K562 (cell line): ENCODE measurements around the gene TMEM139. TPM values are rescaled to one million over a fixed set of nuclear protein-coding genes. Genes with fewer than 3 reads are reported as not detected.

ENCODE experiments used
- ATAC-seq: fragments of 200-7000 bp; cut with Tn5 transposase; 3 replicates; pipeline ENCODE4 v1.9.1; 2020; ENCODE audit warnings: moderate library complexity
- BruUV-seq: library from RNA; stranded (reverse); fragments of 400-500 nt; replicated peaks from 2 replicates; lab custom pipeline; 2021; lab: Mats Ljungman, UMichigan
- CTCF ChIA-PET: fragments of 300-600 bp; formaldehyde crosslinking; extraction: SDS; loops from one replicate; lab custom pipeline; 2021; ENCODE audit warnings: low intra/inter-chr PET ratio; lab: Yijun Ruan, JAX
- POLR2A ChIA-PET: fragments of 300-600, 350-650 bp; sonication (Branson Sonifier 250); formaldehyde crosslinking; extraction: SDS; loops from one replicate; lab custom pipeline; 2021; ENCODE audit warnings: antibody characterized with exemption, inconsistent platforms; lab: Yijun Ruan, JAX
- DNase-seq, 4 experiments: peaks; one replicate each; pipeline versions ENCODE4 v3.0.0 to v3.0.0-alpha.2; 2011 to 2018; ENCODE audit warnings: low spot score in 3 of 4, mixed read lengths in 3 of 4; ENCODE audit errors: extremely low read depth in 1 of 4
- FAIRE-seq: peaks from 2 replicates; lab custom pipeline; 2011; peaks lifted over from hg19 to GRCh38; lab: Jason Lieb, UNC
- H2AFZ ChIP-seq: 2 replicates; pipeline ENCODE4 v1.6.0; 2011; ENCODE audit warnings: low read depth, low read length, control low read depth, inconsistent platforms
- H3K27ac ChIP-seq: fragments of 200-600 bp; 3 replicates; pipeline ENCODE4 v1.8.0; 2011; ENCODE audit warnings: low read depth, mild to moderate bottlenecking, control low read depth, inconsistent platforms, low read length, moderate library complexity, mixed read lengths; ENCODE audit errors: extremely low read depth
- H3K27me3 ChIP-seq, 2 experiments: fragments of 300-600 bp in 1 of 2; 2 replicates in 1 of 2; 3 replicates in 1 of 2; pipeline versions ENCODE4 v1.6.0 to v1.8.0; 2011; ENCODE audit warnings: inconsistent platforms in 2 of 2, low read length in 2 of 2, mild to moderate bottlenecking in 1 of 2, mixed read lengths in 1 of 2, moderate library complexity in 1 of 2; ENCODE audit not compliant: control insufficient read depth in 2 of 2, insufficient read depth in 2 of 2
- H3K36me3 ChIP-seq: fragments of 300-600 bp; 3 replicates; pipeline ENCODE4 v1.8.0; 2011; ENCODE audit warnings: mild to moderate bottlenecking, low read length, inconsistent platforms; ENCODE audit not compliant: control insufficient read depth, insufficient read depth
- H3K4me1 ChIP-seq, 2 experiments: fragments of 200-600 bp in 1 of 2; replicated peaks in 1 of 2; 2 replicates in 1 of 2; 3 replicates in 1 of 2; pipeline versions ENCODE4 v1.5.1 to v1.8.0; 2011; ENCODE audit warnings: inconsistent platforms in 2 of 2, low read length in 2 of 2, mild to moderate bottlenecking in 1 of 2, mixed read lengths in 1 of 2, moderate library complexity in 1 of 2; ENCODE audit not compliant: control insufficient read depth in 2 of 2, insufficient read depth in 2 of 2
- H3K4me2 ChIP-seq: 2 replicates; pipeline ENCODE4 v1.6.1; 2011; ENCODE audit warnings: low read length, control low read depth, inconsistent platforms, mixed read lengths; ENCODE audit not compliant: insufficient read depth
- H3K4me3 ChIP-seq: fragments of 200-600 bp; sonication (generic), shearing (Covaris generic); 2 replicates; pipeline ENCODE4 v1.5.1; 2016; ENCODE audit warnings: control low read depth, inconsistent platforms
- H3K79me2 ChIP-seq: fragments of 200-600 bp; 3 replicates; pipeline ENCODE4 v1.8.0; 2011; ENCODE audit warnings: low read length, inconsistent platforms; ENCODE audit not compliant: control insufficient read depth, insufficient read depth
- H3K9ac ChIP-seq, 2 experiments: 2 replicates each; pipeline versions ENCODE4 v1.6.0 to v1.6.1; 2011; ENCODE audit warnings: low read depth in 2 of 2, low read length in 2 of 2, control low read depth in 1 of 2, inconsistent platforms in 1 of 2, mild to moderate bottlenecking in 1 of 2, mixed read lengths in 1 of 2; ENCODE audit not compliant: insufficient read depth in 1 of 2
- H3K9me1 ChIP-seq: one replicate; pipeline ENCODE4 v1.6.0; 2011; ENCODE audit warnings: inconsistent platforms, mild to moderate bottlenecking, low read length, moderate library complexity; ENCODE audit not compliant: control insufficient read depth, insufficient read depth
- H3K9me3 ChIP-seq: replicated peaks from 2 replicates; pipeline ENCODE4 v1.5.1; 2011; ENCODE audit warnings: low read depth, low read length, inconsistent platforms; ENCODE audit not compliant: control insufficient read depth, insufficient read depth
- H4K20me1 ChIP-seq: replicated peaks from 2 replicates; pipeline ENCODE4 v1.6.1; 2011; ENCODE audit warnings: low read length, inconsistent platforms, mixed read lengths; ENCODE audit not compliant: control insufficient read depth, insufficient read depth
- BDP1 ChIP-seq: IDR thresholded peaks from 3 replicates; pipeline ENCODE4 v1.6.1; 2011; ENCODE audit not compliant: insufficient read length, insufficient read depth
- CBX3 ChIP-seq, 2 experiments: IDR thresholded peaks; 1 replicate in 1 of 2; 2 replicates in 1 of 2; pipeline ENCODE4 v1.6.1; 2012; ENCODE audit warnings: inconsistent platforms in 2 of 2, low read length in 2 of 2, borderline replicate concordance in 1 of 2, control low read depth in 1 of 2
- EWSR1 ChIP-seq: fragments of 450-650 bp; IDR thresholded peaks from 2 replicates; pipeline ENCODE4 v1.6.1; 2018; ENCODE audit warnings: borderline replicate concordance, mild to moderate bottlenecking, low read depth, moderate library complexity; ENCODE audit not compliant: partially characterized antibody
- HSF4 ChIP-seq: fragments of 250-450 bp; sonication (Bioruptor Pico); IDR thresholded peaks from 2 replicates; pipeline ENCODE4 v2.1.2; 2022; ENCODE audit warnings: mild to moderate bottlenecking, moderate library complexity, borderline replicate concordance
- MXI1 ChIP-seq: IDR thresholded peaks from 2 replicates; pipeline ENCODE4 v1.6.1; 2011; ENCODE audit warnings: low read depth, mild to moderate bottlenecking, improper control_type of control experiment, low read length
- RFX1 ChIP-seq: fragments of 450-650 bp; IDR thresholded peaks from 2 replicates; pipeline ENCODE4 v1.6.1; 2016; ENCODE audit warnings: mild to moderate bottlenecking, moderate library complexity
- ZNF232 ChIP-seq: sonication (generic); formaldehyde crosslinking; IDR thresholded peaks from 2 replicates; pipeline ENCODE4 v1.8.0; 2022; ENCODE audit warnings: mild to moderate bottlenecking, missing genetic modification reagents
- WGBS: fragments of 100-300 bp; shearing (Covaris generic); methylation state at CpG from one replicate; pipeline ENCODE4 v1.1.6; 2016; ENCODE audit warnings: low coverage, mixed read lengths; ENCODE audit not compliant: insufficient coverage; ENCODE audit errors: missing lambda C conversion rate; 5-methylcytosine and 5-hydroxymethylcytosine counted together
- in situ Hi-C: fragments of 300-500 bp; cut with MboI; formaldehyde crosslinking; loops from 4 replicates; pipeline ENCODE4 v1.15.0; 2018; ENCODE audit warnings: inconsistent platforms, mixed read lengths
- intact Hi-C: fragments of 100-400 bp; cut with micrococcal nuclease; formaldehyde crosslinking; loops from 2 replicates; pipeline ENCODE4 v1.14.2; 2022
- polyA plus RNA-seq, 8 experiments: library from polyadenylated mRNA; depleted of rRNA in 4 of 8; stranded (reverse) in 5 of 8; unstranded in 3 of 8; fragments of >200 nt; fragmentation: Nextera tagmentation in 2 of 8; fragmentation: Illumina TruSeq in 1 of 8; extraction: Ambion mirVana in 2 of 8; extraction: Trizol in 1 of 8; gene quantifications; 2 replicates each; pipeline versions ENCODE4 v1.2.1 to v1.2.3, GENCODE V29; 2011 to 2014; ENCODE audit warnings: inconsistent platforms in 1 of 8, missing spikeins in 1 of 8
- total RNA-seq, 7 experiments: library from RNA; depleted of rRNA in 6 of 7; stranded (reverse); fragments of >200 nt in 6 of 7; fragmentation: Illumina TruSeq in 2 of 7; extraction: Trizol in 2 of 7; gene quantifications; 2 replicates each; pipeline versions ENCODE4 v1.2.1 to v1.2.3, GENCODE V29; 2011 to 2021; ENCODE audit warnings: low replicate concordance in 1 of 7
- TF ChIP-seq, protein P1 (sequence below): IDR thresholded peaks from 2 replicates; pipeline ENCODE4 v1.6.1; 2016; ENCODE audit warnings: missing genetic modification characterization, missing compliant biosample characterization

The TMEM139 gene
- total and polyA plus RNA-seq, 9 of the 15 experiments (the other 6 are each of a cell fraction or from before 2014, with no cell fraction given), result 0.27 to 1.8 (median 0.79) TPM

DNA sequence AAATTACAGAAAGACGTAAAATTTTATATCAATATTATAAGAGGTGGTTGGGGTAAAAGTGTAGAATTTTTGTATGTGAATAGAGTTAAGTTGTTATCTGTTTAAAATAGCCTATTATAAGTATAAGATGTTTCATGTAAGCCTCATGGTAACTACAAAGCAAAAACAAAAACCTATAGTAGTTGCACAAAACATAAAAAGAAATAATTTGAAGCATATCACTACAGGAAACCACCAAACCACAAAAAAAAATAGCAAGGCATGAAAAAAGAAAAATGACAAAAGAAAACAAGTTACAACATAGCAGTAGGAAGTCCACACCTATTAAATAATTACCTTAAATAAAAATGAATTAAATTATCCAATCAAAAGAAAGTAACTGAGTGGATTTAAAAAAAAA lies 33.9 kb upstream of the TMEM139 start:
- Histone ChIP-seq H3K4me1 (peaks cover 0 to 8% of the 10 kb centered on the region in 2 experiments; a peak in 2 of 5 replicates), H3K27ac (no peak overlapping the region), H3K9me3 (peaks cover 12% of the 10 kb centered on the region; the same call in 1 of the 2 replicates), H3K79me2 (no peaks in the 10 kb centered on the region), H3K4me2 (no peak overlapping the region), H3K4me3 (no peak overlapping the region), H3K36me3 (no peaks in the 10 kb centered on the region), H3K27me3 (no peaks in the 10 kb centered on the region; a peak in 1 of 5 replicates), H4K20me1 (no peaks in the 10 kb centered on the region), H2AFZ (no peak overlapping the region), H3K9me1 (no peaks in the 10 kb centered on the region), H3K9ac (no peak overlapping the region)
- FAIRE-seq (no peak), DNase-seq (no peak), ATAC-seq (no peak)
- intact Hi-C loops (no loop called here), in situ Hi-C loops (no loop called here)
- no peak for TF ChIP-seq BDP1
- TF ChIP-seq, protein P1, sequence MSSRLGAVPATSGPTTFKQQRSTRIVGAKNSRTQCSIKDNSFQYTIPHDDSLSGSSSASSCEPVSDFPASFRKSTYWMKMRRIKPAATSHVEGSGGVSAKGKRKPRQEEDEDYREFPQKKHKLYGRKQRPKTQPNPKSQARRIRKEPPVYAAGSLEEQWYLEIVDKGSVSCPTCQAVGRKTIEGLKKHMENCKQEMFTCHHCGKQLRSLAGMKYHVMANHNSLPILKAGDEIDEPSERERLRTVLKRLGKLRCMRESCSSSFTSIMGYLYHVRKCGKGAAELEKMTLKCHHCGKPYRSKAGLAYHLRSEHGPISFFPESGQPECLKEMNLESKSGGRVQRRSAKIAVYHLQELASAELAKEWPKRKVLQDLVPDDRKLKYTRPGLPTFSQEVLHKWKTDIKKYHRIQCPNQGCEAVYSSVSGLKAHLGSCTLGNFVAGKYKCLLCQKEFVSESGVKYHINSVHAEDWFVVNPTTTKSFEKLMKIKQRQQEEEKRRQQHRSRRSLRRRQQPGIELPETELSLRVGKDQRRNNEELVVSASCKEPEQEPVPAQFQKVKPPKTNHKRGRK (tag), result peak; percentile 65
- ChIA-PET POLR2A (no interaction called here), CTCF (no interaction called here)
- no TSS peak for BruUV-seq
- WGBS, result 92% methylated on average over 1 of the region's 1 CpG

DNA sequence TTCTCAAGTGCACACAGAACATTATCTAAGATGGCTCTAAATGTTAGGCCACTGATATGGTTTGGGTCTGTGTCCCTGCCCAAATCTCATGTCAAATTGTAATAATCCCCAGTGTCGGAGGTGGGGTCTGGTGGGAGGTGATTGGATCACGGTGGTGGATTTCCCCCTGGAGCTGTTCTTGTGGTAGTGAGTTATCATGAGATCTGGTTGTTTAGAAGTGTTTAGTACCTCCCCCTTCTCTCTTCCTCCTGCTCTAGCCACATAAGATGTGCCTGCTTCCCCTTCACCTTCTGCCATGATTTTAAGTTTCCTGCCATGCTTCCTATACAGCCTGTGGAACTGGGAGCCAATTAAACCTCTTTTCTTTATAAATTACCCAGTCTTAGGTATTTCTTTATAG lies 32.8 kb upstream of the TMEM139 start:
- Histone ChIP-seq H3K4me1 (peaks cover 5 to 15% of the 10 kb centered on the region in 2 experiments; a peak in 4 of 5 replicates), H3K27ac (no peak overlapping the region), H3K79me2 (no peaks in the 10 kb centered on the region), H3K9me3 (peaks cover 12% of the 10 kb centered on the region; the same call in 1 of the 2 replicates)
- WGBS, result 24% methylated on average over 2 of the region's 2 CpGs
- FAIRE-seq, result no peak
- ATAC-seq, result no peak
- TF ChIP-seq MXI1 (no peak), CBX3 (IDR thresholded peaks at IDR 0.05; ENCODE audit: borderline replicate concordance in 1 of 2, low read length in 2 of 2) (0 out of 3 replicates have a peak, but pooled peaks of 1 of the 2 experiments have one; percentile 14), HSF4 (no peak), EWSR1 (no peak), RFX1 (no peak), ZNF232 (CRISPR knock-in tag) (no peak)
- TF ChIP-seq, all 486 proteins: peak for 1
- no TSS peak for BruUV-seq
- POLR2A ChIA-PET, result no interaction called here
- Histone ChIP-seq H3K9me1 (no peaks in the 10 kb centered on the region), H3K9ac (no peak overlapping the region), H3K4me2 (no peak overlapping the region), H2AFZ (0 out of 2 replicates have a peak overlapping the region, but pooled peaks have one; percentile 3), H3K4me3 (no peak overlapping the region), H4K20me1 (no peaks in the 10 kb centered on the region), H3K36me3 (no peaks in the 10 kb centered on the region), H3K27me3 (no peaks in the 10 kb centered on the region)
- CTCF ChIA-PET, result no interaction called here
- no peak for DNase-seq
- in situ Hi-C loops, result no loop called here
- intact Hi-C loops, result no loop called here
